Peyer's patch (tissue), 4 donors: ENCODE measurements around the gene GPAT3.

Source experiments
- POLR2A ChIP-seq, 2 donors: fragments of 450-650 bp; IDR thresholded peaks; one replicate each; pipeline ENCODE4 v1.5.1; 2017; ENCODE audit warnings: antibody characterized with exemption in 2 of 2, mild to moderate bottlenecking in 2 of 2, moderate library complexity in 2 of 2
- TF ChIP-seq, protein P1 (sequence below), 6 experiments: fragments of 450-650 bp in 4 of 6; fragments of 200-600 bp in 2 of 6; sonication (generic) in 1 of 6; IDR thresholded peaks; one replicate each; pipeline ENCODE4 v1.5.1; 2017 to 2019; ENCODE audit warnings: antibody characterized with exemption in 6 of 6, mild to moderate bottlenecking in 3 of 6, moderate library complexity in 1 of 6

DNA sequence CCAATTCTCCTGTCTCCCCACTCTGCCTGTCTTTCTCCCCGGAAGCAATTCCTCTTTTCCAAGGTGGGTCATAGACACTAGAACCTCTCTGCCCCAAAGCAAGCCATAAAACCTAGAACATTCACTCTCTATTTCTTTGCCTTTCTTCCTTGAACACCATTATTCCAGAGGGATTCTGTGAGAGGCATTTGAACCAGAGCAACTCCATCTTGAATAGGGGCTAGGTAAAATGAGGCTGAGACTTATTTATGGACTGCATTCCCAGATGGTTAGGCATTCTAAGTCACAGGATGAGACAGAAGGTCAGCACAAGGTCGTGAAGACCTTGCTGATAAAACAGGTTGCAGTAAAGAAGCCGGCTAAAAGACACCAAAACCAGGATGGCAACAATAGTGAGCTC is 13.7 kb upstream of the GPAT3 start:
- TF ChIP-seq, protein P1, sequence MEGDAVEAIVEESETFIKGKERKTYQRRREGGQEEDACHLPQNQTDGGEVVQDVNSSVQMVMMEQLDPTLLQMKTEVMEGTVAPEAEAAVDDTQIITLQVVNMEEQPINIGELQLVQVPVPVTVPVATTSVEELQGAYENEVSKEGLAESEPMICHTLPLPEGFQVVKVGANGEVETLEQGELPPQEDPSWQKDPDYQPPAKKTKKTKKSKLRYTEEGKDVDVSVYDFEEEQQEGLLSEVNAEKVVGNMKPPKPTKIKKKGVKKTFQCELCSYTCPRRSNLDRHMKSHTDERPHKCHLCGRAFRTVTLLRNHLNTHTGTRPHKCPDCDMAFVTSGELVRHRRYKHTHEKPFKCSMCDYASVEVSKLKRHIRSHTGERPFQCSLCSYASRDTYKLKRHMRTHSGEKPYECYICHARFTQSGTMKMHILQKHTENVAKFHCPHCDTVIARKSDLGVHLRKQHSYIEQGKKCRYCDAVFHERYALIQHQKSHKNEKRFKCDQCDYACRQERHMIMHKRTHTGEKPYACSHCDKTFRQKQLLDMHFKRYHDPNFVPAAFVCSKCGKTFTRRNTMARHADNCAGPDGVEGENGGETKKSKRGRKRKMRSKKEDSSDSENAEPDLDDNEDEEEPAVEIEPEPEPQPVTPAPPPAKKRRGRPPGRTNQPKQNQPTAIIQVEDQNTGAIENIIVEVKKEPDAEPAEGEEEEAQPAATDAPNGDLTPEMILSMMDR (IDR thresholded peaks at IDR 0.05): no peak
- no peak for TF ChIP-seq POLR2A (IDR thresholded peaks at IDR 0.05)
